A549 (cell line): ENCODE results near the gene ABLIM3. TPM values are rescaled to one million over a fixed set of nuclear protein-coding genes. Genes with fewer than 3 reads are reported as not detected.

Source experiments
- ATAC-seq, 2 experiments: fragments of 200-7000 bp in 1 of 2; fragments of >200 bp in 1 of 2; cut with Nextera tagmentation in 1 of 2; cut with Tn5 transposase in 1 of 2; 3 replicates each; pipeline versions ENCODE4 v1.8.0 to v1.9.1; 2018 to 2020; ENCODE audit warnings: mild to moderate bottlenecking in 1 of 2, moderate library complexity in 1 of 2
- CTCF ChIA-PET: fragments of 300-600 bp; sonication (Branson Sonifier 250); formaldehyde crosslinking; extraction: SDS; loops from one replicate; lab custom pipeline; 2021; ENCODE audit warnings: antibody characterized with exemption, inconsistent platforms; lab: Yijun Ruan, JAX
- POLR2A ChIA-PET: fragments of 350-600 bp; formaldehyde crosslinking; extraction: SDS; loops from one replicate; lab custom pipeline; 2021; ENCODE audit warnings: antibody characterized with exemption, inconsistent platforms; lab: Yijun Ruan, JAX
- DNase-seq, 2 experiments: peaks; one replicate each; pipeline versions ENCODE4 v3.0.0 to v3.0.0-alpha.2; 2011 to 2016; ENCODE audit warnings: low read depth in 1 of 2, low spot score in 1 of 2
- FAIRE-seq: peaks from 2 replicates; lab custom pipeline; 2011; peaks lifted over from hg19 to GRCh38; lab: Jason Lieb, UNC
- H3K27ac ChIP-seq, 2 experiments: fragments of >200 bp; sonication (Bioruptor Twin); formaldehyde crosslinking; 3 replicates each; pipeline ENCODE4 v1.5.1; 2016 to 2017
- H3K4me1 ChIP-seq: fragments of >200 bp; sonication (Bioruptor Twin); formaldehyde crosslinking; 3 replicates; pipeline ENCODE4 v1.6.1; 2016
- H3K4me2 ChIP-seq: fragments of >200 bp; sonication (Bioruptor Twin); formaldehyde crosslinking; 3 replicates; pipeline ENCODE4 v1.6.1; 2016
- H3K4me3 ChIP-seq: fragments of >200 bp; sonication (Bioruptor Twin); formaldehyde crosslinking; 3 replicates; pipeline ENCODE4 v1.5.1; 2016
- H3K9me3 ChIP-seq: fragments of >200 bp; sonication (Bioruptor Twin); formaldehyde crosslinking; 3 replicates; pipeline ENCODE4 v1.6.1; 2016
- BCL3 ChIP-seq: fragments of >200 bp; sonication (Bioruptor Twin); formaldehyde crosslinking; IDR thresholded peaks from 3 replicates; pipeline ENCODE4 v1.6.1; 2016
- CBX8 ChIP-seq: fragments of 200-600 bp; sonication (generic); IDR thresholded peaks from 2 replicates; pipeline ENCODE4 v1.6.1; 2016
- CEBPB ChIP-seq, 2 experiments: fragments of >200 bp in 1 of 2; sonication (Bioruptor Twin) in 1 of 2; formaldehyde crosslinking in 1 of 2; IDR thresholded peaks; 2 replicates each; pipeline ENCODE4 v1.6.1; 2012 to 2016
- CHD4 ChIP-seq: fragments of 200-600 bp; sonication (generic); IDR thresholded peaks from 2 replicates; pipeline ENCODE4 v1.6.1; 2016; ENCODE audit warnings: antibody characterized with exemption, mild to moderate bottlenecking, borderline replicate concordance
- EHMT2 ChIP-seq: fragments of 200-600 bp; sonication (generic); IDR thresholded peaks from 2 replicates; pipeline ENCODE4 v1.6.1; 2016; ENCODE audit warnings: antibody characterized with exemption, low read depth, mild to moderate bottlenecking, moderate library complexity
- ELK1 ChIP-seq: fragments of 150-350 bp; IDR thresholded peaks from 2 replicates; pipeline ENCODE4 v1.6.1; 2014; ENCODE audit warnings: low read depth, mild to moderate bottlenecking, low read length
- ESRRA ChIP-seq: fragments of 150-350 bp; IDR thresholded peaks from 2 replicates; pipeline ENCODE4 v1.6.1; 2014; ENCODE audit warnings: mild to moderate bottlenecking, low read length, borderline replicate concordance
- HDAC2 ChIP-seq: fragments of 200-600 bp; sonication (generic); IDR thresholded peaks from 2 replicates; pipeline ENCODE4 v1.6.1; 2016
- HOXA7 ChIP-seq: fragments of 250-450 bp; sonication (Bioruptor Pico); IDR thresholded peaks from 2 replicates; pipeline ENCODE4 v1.5.0; 2020; ENCODE audit warnings: mild to moderate bottlenecking, moderate library complexity
- HOXB13 ChIP-seq: fragments of 250-450 bp; sonication (Bioruptor Pico); IDR thresholded peaks from 2 replicates; pipeline ENCODE4 v1.5.0; 2020; ENCODE audit warnings: low read depth, mild to moderate bottlenecking, moderate library complexity
- HOXB5 ChIP-seq: fragments of 250-450 bp; sonication (Bioruptor Pico); IDR thresholded peaks from 2 replicates; pipeline ENCODE4 v1.5.0; 2020; ENCODE audit warnings: mild to moderate bottlenecking, moderate library complexity
- JUNB ChIP-seq: fragments of >200 bp; sonication (Bioruptor Twin); formaldehyde crosslinking; IDR thresholded peaks from 2 replicates; pipeline ENCODE4 v1.6.1; 2016
- KDM5A ChIP-seq: fragments of 200-600 bp; sonication (generic); IDR thresholded peaks from 2 replicates; pipeline ENCODE4 v1.6.1; 2016; ENCODE audit warnings: antibody characterized with exemption, mild to moderate bottlenecking
- MYC ChIP-seq: IDR thresholded peaks from 2 replicates; pipeline ENCODE4 v1.6.1; 2012; ENCODE audit warnings: mild to moderate bottlenecking, inconsistent platforms, low read length, improper control_type of control experiment, borderline replicate concordance
- NFE2L2 ChIP-seq: fragments of 150-350 bp; conservative IDR thresholded peaks from 2 replicates; pipeline ENCODE4 v1.6.1; 2014; ENCODE audit warnings: low read length
- POLR2A ChIP-seq: IDR thresholded peaks from 2 replicates; pipeline ENCODE4 v1.6.1; 2012; ENCODE audit warnings: mild to moderate bottlenecking, low read length
- POLR2AphosphoS2 ChIP-seq: conservative IDR thresholded peaks from 2 replicates; pipeline ENCODE4 v1.6.1; 2012; ENCODE audit warnings: low read length, improper control_type of control experiment, inconsistent platforms
- RAD21 ChIP-seq, 2 experiments: fragments of >200 bp in 1 of 2; sonication (Bioruptor Twin) in 1 of 2; formaldehyde crosslinking in 1 of 2; IDR thresholded peaks in 1 of 2; conservative IDR thresholded peaks in 1 of 2; 2 replicates in 1 of 2; 3 replicates in 1 of 2; pipeline ENCODE4 v1.6.1; 2012 to 2018; ENCODE audit warnings: inconsistent platforms in 1 of 2
- RARB ChIP-seq: fragments of 250-450 bp; sonication (Bioruptor Pico); IDR thresholded peaks from 2 replicates; pipeline ENCODE4 v1.8.0; 2021; ENCODE audit warnings: mild to moderate bottlenecking, moderate library complexity
- RNF2 ChIP-seq: fragments of 200-600 bp; sonication (generic); IDR thresholded peaks from 2 replicates; pipeline ENCODE4 v1.6.1; 2016; ENCODE audit warnings: low read depth, mild to moderate bottlenecking, antibody characterized with exemption, moderate library complexity, borderline replicate concordance
- TFCP2L1 ChIP-seq: fragments of 250-450 bp; sonication (Bioruptor Pico); IDR thresholded peaks from 2 replicates; pipeline ENCODE4 v1.5.0; 2021; ENCODE audit warnings: mild to moderate bottlenecking
- TP53 ChIP-seq: fragments of 250-450 bp; sonication (Bioruptor Pico); IDR thresholded peaks from 2 replicates; pipeline ENCODE4 v1.5.0; 2021; ENCODE audit warnings: mild to moderate bottlenecking, moderate library complexity
- ZNF302 ChIP-seq: fragments of 250-450 bp; sonication (Bioruptor Pico); IDR thresholded peaks from 2 replicates; pipeline ENCODE4 v1.9.0; 2021; ENCODE audit warnings: inconsistent platforms, mild to moderate bottlenecking, moderate library complexity
- ZSCAN20 ChIP-seq: fragments of 250-450 bp; sonication (Bioruptor Pico); IDR thresholded peaks from 2 replicates; pipeline ENCODE4 v1.8.0; 2022; ENCODE audit warnings: mild to moderate bottlenecking, moderate library complexity
- WGBS: methylation state at CpG from one replicate; pipeline ENCODE4 v1.1.6; 2017; ENCODE audit errors: missing lambda C conversion rate; 5-methylcytosine and 5-hydroxymethylcytosine counted together
- polyA plus RNA-seq, 4 experiments: library from polyadenylated mRNA; depleted of rRNA in 3 of 4; stranded (reverse); fragments of >200 nt; fragmentation: RNase III in 1 of 4; extraction: RNeasy Plus Mini Kit Qiagen cat#74134 plus additional on column Dnase treatment in 1 of 4; gene quantifications; 2 replicates in 3 of 4; 3 replicates in 1 of 4; pipeline ENCODE4 v1.2.3, GENCODE V29; 2011 to 2017
- TF ChIP-seq, protein P1 (sequence below): fragments of >200 bp; sonication (Bioruptor Twin); formaldehyde crosslinking; IDR thresholded peaks from 3 replicates; pipeline ENCODE4 v1.5.1; 2016
- TF ChIP-seq, protein P2 (sequence below): fragments of >200 bp; sonication (Bioruptor Twin); formaldehyde crosslinking; IDR thresholded peaks from 2 replicates; pipeline ENCODE4 v1.6.1; 2016
- TF ChIP-seq, protein P3 (sequence below): fragments of 250-450 bp; sonication (Bioruptor Pico); IDR thresholded peaks from 2 replicates; pipeline ENCODE4 v1.5.0; 2020; ENCODE audit warnings: low read depth, mild to moderate bottlenecking, moderate library complexity

Gene ABLIM3
- polyA plus RNA-seq, 2 of the 4 experiments (the other 2 are of a cell fraction) = 2.7 to 3.0 TPM

- DNase-seq (no peak), FAIRE-seq (no peak), ATAC-seq (no peak)
- no peak overlapping the region for H3K27ac ChIP-seq
- TF ChIP-seq HOXA7 (CRISPR knock-in tag) (no peak), NFE2L2 (no peak), ESRRA (no peak), RNF2 (no peak), HDAC2 (no peak), ELK1 (no peak), CBX8 (no peak), ZSCAN20 (CRISPR knock-in tag) (no peak)
- H3K4me3 ChIP-seq = no peak overlapping the region
- peaks cover 12% of the 10 kb centered on the region; the same call in 1 of the 3 replicates for H3K4me1 ChIP-seq
- peaks cover 11% of the 10 kb centered on the region; the same call in 1 of the 3 replicates for H3K9me3 ChIP-seq
- WGBS = 4% methylated on average over 1 of the region's 1 CpG
- H3K4me2 ChIP-seq = no peak overlapping the region
- POLR2A ChIA-PET = no interaction called here
- CTCF ChIA-PET = interaction anchor here (0.8 to 10.2 kb wide), 5 partner anchors 10 to 700 kb away, joined by 3 to 149 read pairs (median 5); no protein-coding TSS in a partner anchor
Observed at GRCh38 chr5:149144637-149145036, 3.3 kb downstream of the ABLIM3 start.

DNA sequence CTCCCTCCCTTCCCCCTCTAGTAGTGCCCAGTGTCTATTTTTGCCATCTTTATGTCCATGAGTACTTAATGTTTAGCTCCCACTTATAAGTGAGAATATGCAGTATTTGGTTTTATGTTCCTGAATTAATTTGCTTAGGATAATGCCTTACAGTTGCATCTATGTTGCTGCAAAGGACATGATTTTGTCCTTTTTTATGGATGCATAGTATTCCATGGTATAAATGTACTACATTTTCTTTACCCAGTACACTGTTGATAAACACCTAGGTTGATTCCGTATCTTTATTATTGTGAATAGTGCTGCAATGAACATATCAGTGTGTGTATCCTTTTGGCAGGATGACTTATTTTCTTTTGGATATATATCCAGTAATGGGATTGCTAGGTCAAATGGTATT lies 3.8 kb downstream of the ABLIM3 start:
- FAIRE-seq = no peak
- ATAC-seq = no peak
- Histone ChIP-seq H3K4me3 (no peak overlapping the region), H3K4me1 (peaks cover 12% of the 10 kb centered on the region; the same call in 1 of the 3 replicates), H3K9me3 (peaks cover 11% of the 10 kb centered on the region; the same call in 1 of the 3 replicates), H3K4me2 (no peak overlapping the region), H3K27ac (no peak overlapping the region)
- no peak for DNase-seq
- ChIA-PET CTCF (interaction anchor here (0.8 to 10.2 kb wide), 5 partner anchors 9 to 701 kb away, joined by 3 to 149 read pairs (median 5); no protein-coding TSS in a partner anchor), POLR2A (no interaction called here)
- 65% methylated on average over 1 of the region's 1 CpG for WGBS
- TF ChIP-seq CHD4 (no peak), TFCP2L1 (CRISPR knock-in tag) (no peak), HDAC2 (no peak), CBX8 (no peak), RARB (CRISPR knock-in tag) (no peak), HOXB5 (CRISPR knock-in tag) (no peak), HOXB13 (no peak)

DNA sequence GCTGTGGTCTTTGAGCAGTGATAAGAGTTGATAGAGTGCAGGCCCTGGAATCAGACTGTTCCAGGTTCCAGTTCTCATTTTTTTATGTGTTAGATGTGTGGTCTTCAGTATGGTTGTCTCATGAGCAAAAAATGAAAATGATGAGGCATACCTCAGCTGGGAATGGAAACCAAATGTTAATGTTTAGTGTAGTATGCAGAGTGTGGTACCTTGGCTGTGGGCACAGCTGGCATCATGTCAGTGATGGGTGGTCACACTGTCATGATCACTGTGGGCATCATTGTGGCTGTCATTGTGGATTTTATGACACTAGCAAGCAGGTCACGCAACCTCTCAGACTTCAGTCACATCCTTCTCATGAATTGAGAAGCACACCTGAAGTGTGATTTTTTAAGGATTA lies 6.4 kb downstream of the ABLIM3 start:
- Histone ChIP-seq H3K4me1 (peaks cover 21% of the 10 kb centered on the region), H3K4me2 (no peak overlapping the region), H3K9me3 (peaks cover 11% of the 10 kb centered on the region; the same call in 1 of the 3 replicates), H3K27ac (no peak overlapping the region), H3K4me3 (no peak overlapping the region)
- TF ChIP-seq, protein P1, sequence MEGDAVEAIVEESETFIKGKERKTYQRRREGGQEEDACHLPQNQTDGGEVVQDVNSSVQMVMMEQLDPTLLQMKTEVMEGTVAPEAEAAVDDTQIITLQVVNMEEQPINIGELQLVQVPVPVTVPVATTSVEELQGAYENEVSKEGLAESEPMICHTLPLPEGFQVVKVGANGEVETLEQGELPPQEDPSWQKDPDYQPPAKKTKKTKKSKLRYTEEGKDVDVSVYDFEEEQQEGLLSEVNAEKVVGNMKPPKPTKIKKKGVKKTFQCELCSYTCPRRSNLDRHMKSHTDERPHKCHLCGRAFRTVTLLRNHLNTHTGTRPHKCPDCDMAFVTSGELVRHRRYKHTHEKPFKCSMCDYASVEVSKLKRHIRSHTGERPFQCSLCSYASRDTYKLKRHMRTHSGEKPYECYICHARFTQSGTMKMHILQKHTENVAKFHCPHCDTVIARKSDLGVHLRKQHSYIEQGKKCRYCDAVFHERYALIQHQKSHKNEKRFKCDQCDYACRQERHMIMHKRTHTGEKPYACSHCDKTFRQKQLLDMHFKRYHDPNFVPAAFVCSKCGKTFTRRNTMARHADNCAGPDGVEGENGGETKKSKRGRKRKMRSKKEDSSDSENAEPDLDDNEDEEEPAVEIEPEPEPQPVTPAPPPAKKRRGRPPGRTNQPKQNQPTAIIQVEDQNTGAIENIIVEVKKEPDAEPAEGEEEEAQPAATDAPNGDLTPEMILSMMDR = no peak
- TF ChIP-seq CEBPB (IDR thresholded peaks at IDR 0.05) = no peak
- no peak for TF ChIP-seq HOXB13
- TF ChIP-seq RAD21 (conservative IDR thresholded peaks at IDR 0.05 in 1 of 2, IDR thresholded peaks at IDR 0.05 in 1 of 2) = no peak
- no peak for TF ChIP-seq TP53
- TF ChIP-seq ESRRA = no peak
- no peak for TF ChIP-seq ZNF302
- no peak for TF ChIP-seq KDM5A
- TF ChIP-seq, protein P2, sequence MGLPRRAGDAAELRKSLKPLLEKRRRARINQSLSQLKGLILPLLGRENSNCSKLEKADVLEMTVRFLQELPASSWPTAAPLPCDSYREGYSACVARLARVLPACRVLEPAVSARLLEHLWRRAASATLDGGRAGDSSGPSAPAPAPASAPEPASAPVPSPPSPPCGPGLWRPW = no peak
- no peak for TF ChIP-seq BCL3
- TF ChIP-seq, protein P3, sequence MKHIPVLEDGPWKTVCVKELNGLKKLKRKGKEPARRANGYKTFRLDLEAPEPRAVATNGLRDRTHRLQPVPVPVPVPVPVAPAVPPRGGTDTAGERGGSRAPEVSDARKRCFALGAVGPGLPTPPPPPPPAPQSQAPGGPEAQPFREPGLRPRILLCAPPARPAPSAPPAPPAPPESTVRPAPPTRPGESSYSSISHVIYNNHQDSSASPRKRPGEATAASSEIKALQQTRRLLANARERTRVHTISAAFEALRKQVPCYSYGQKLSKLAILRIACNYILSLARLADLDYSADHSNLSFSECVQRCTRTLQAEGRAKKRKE = no peak
- no peak for TF ChIP-seq EHMT2
- no peak for TF ChIP-seq POLR2A
- no peak for TF ChIP-seq POLR2AphosphoS2
- TF ChIP-seq MYC = no peak
- no peak for TF ChIP-seq JUNB
- POLR2A ChIA-PET = no interaction called here
- FAIRE-seq (no peak), DNase-seq (no peak), ATAC-seq (no peak)
- WGBS = 84% methylated on average over 1 of the region's 1 CpG
- CTCF ChIA-PET = no interaction called here
